H9 (cell line): ENCODE measurements around the gene TNFSF4. TPM values are rescaled to one million over a fixed set of nuclear protein-coding genes. Genes with fewer than 3 reads are reported as not detected.

Source experiments
- DNase-seq: peaks from one replicate; pipeline ENCODE4 v3.0.0-alpha.2; 2017
- H2AFZ ChIP-seq: one replicate; pipeline ENCODE4 v1.6.1; 2013; ENCODE audit warnings: mild to moderate bottlenecking, low read length, control low read depth, moderate library complexity
- H2AK5ac ChIP-seq: 2 replicates; pipeline ENCODE4 v1.6.1; 2013; ENCODE audit warnings: low read length, control low read depth, mixed read lengths; ENCODE audit not compliant: insufficient read length
- H2BK120ac ChIP-seq: one replicate; pipeline ENCODE4 v1.6.1; 2013; ENCODE audit warnings: low read depth, mild to moderate bottlenecking, low read length, control low read depth, inconsistent platforms; ENCODE audit not compliant: poor library complexity, severe bottlenecking
- H2BK12ac ChIP-seq: 2 replicates; pipeline ENCODE4 v1.6.1; 2013; ENCODE audit warnings: low read length, control low read depth, mixed read lengths, low read depth; ENCODE audit not compliant: insufficient read length
- H2BK15ac ChIP-seq: 2 replicates; pipeline ENCODE4 v1.6.1; 2013; ENCODE audit warnings: low read depth, low read length, control low read depth
- H2BK20ac ChIP-seq: one replicate; pipeline ENCODE4 v1.6.1; 2013; ENCODE audit warnings: low read depth, mild to moderate bottlenecking, low read length, control low read depth, inconsistent platforms; ENCODE audit not compliant: poor library complexity, severe bottlenecking
- H2BK5ac ChIP-seq: 2 replicates; pipeline ENCODE4 v1.6.1; 2013; ENCODE audit warnings: low read length, control low read depth, mixed read lengths; ENCODE audit not compliant: insufficient read length
- H3K14ac ChIP-seq: 2 replicates; pipeline ENCODE4 v1.6.1; 2013; ENCODE audit warnings: low read length, control low read depth; ENCODE audit not compliant: insufficient read depth
- H3K18ac ChIP-seq: 2 replicates; pipeline ENCODE4 v1.6.1; 2013; ENCODE audit warnings: low read depth, mild to moderate bottlenecking, mixed read lengths, low read length, control low read depth; ENCODE audit not compliant: insufficient read length
- H3K23ac ChIP-seq: 2 replicates; pipeline ENCODE4 v1.6.1; 2013; ENCODE audit warnings: low read length, control low read depth, mixed read lengths, low read depth; ENCODE audit not compliant: insufficient read length
- H3K23me2 ChIP-seq: 2 replicates; pipeline ENCODE4 v1.6.1; 2013; ENCODE audit warnings: low read depth, mild to moderate bottlenecking, mixed read lengths, low read length, control low read depth; ENCODE audit not compliant: insufficient read length, poor library complexity, severe bottlenecking
- H3K27ac ChIP-seq: 2 replicates; pipeline ENCODE4 v1.5.1; 2013; ENCODE audit warnings: low read length, control low read depth, mixed read lengths, low read depth; ENCODE audit not compliant: insufficient read length
- H3K27me3 ChIP-seq: 2 replicates; pipeline ENCODE4 v1.6.1; 2013; ENCODE audit warnings: low read length, control low read depth, inconsistent platforms; ENCODE audit not compliant: insufficient read depth
- H3K4ac ChIP-seq: 2 replicates; pipeline ENCODE4 v1.6.1; 2013; ENCODE audit warnings: low read depth, mild to moderate bottlenecking, control low read depth, inconsistent platforms, low read length, moderate library complexity
- H3K4me1 ChIP-seq: 2 replicates; pipeline ENCODE4 v1.6.1; 2013; ENCODE audit warnings: low read length, control low read depth, inconsistent platforms; ENCODE audit not compliant: insufficient read depth
- H3K4me2 ChIP-seq: 2 replicates; pipeline ENCODE4 v1.6.1; 2013; ENCODE audit warnings: low read length, control low read depth, mixed read lengths; ENCODE audit not compliant: insufficient read length, insufficient read depth
- H3K56ac ChIP-seq: 2 replicates; pipeline ENCODE4 v1.6.1; 2013; ENCODE audit warnings: low read depth, mild to moderate bottlenecking, mixed read lengths, low read length, control low read depth; ENCODE audit not compliant: insufficient read length
- H3K79me1 ChIP-seq: 2 replicates; pipeline ENCODE4 v1.6.1; 2013; ENCODE audit warnings: low read depth, mild to moderate bottlenecking, moderate library complexity, low read length, control low read depth, inconsistent platforms; ENCODE audit not compliant: insufficient read depth, poor library complexity, severe bottlenecking
- H3K79me2 ChIP-seq: 2 replicates; pipeline ENCODE4 v1.6.1; 2013; ENCODE audit warnings: low read length, control low read depth, inconsistent platforms; ENCODE audit not compliant: insufficient read depth
- H3K9ac ChIP-seq: 2 replicates; pipeline ENCODE4 v1.6.1; 2013; ENCODE audit warnings: low read length, control low read depth, mixed read lengths; ENCODE audit not compliant: insufficient read length; ENCODE audit errors: extremely low read depth
- H3K9me3 ChIP-seq: one replicate; pipeline ENCODE4 v1.6.1; 2013; ENCODE audit warnings: low read depth, low read length, inconsistent platforms; ENCODE audit not compliant: control insufficient read depth
- H3T11ph ChIP-seq: one replicate; pipeline ENCODE4 v1.6.1; 2013; ENCODE audit warnings: mild to moderate bottlenecking, low read length, control low read depth, inconsistent platforms
- H4K20me1 ChIP-seq: one replicate; pipeline ENCODE4 v1.6.1; 2013; ENCODE audit not compliant: control insufficient read depth, insufficient read length, insufficient read depth
- H4K5ac ChIP-seq: 2 replicates; pipeline ENCODE4 v1.6.1; 2013; ENCODE audit warnings: low read depth, mild to moderate bottlenecking, mixed read lengths, low read length, control low read depth; ENCODE audit not compliant: insufficient read length
- H4K8ac ChIP-seq: replicated peaks from 2 replicates; pipeline ENCODE4 v1.6.1; 2013; ENCODE audit warnings: low read length, control low read depth, mixed read lengths, low read depth; ENCODE audit not compliant: insufficient read length
- H4K91ac ChIP-seq: 2 replicates; pipeline ENCODE4 v1.6.1; 2013; ENCODE audit warnings: low read depth, mild to moderate bottlenecking, moderate library complexity, mixed read lengths, low read length, control low read depth; ENCODE audit not compliant: insufficient read length
- H3K27ac Mint-ChIP-seq, 3 experiments: 2 replicates in 2 of 3; 3 replicates in 1 of 3; pipeline ENCODE4 v1.8.0; 2020 to 2021; ENCODE audit warnings: mixed read lengths in 3 of 3, mild to moderate bottlenecking in 1 of 3, moderate library complexity in 1 of 3
- H3K27me3 Mint-ChIP-seq: 2 replicates; pipeline ENCODE4 v1.8.0; 2021; ENCODE audit warnings: low read depth, mild to moderate bottlenecking, moderate library complexity, mixed read lengths
- H3K36me3 Mint-ChIP-seq, 3 experiments: 2 replicates in 2 of 3; 3 replicates in 1 of 3; pipeline ENCODE4 v1.8.0; 2020 to 2021; ENCODE audit warnings: low read depth in 3 of 3, mixed read lengths in 3 of 3; ENCODE audit not compliant: insufficient read depth in 1 of 3
- H3K4me1 Mint-ChIP-seq, 2 experiments: 2 replicates each; pipeline ENCODE4 v1.8.0; 2020; ENCODE audit warnings: mixed read lengths in 2 of 2
- H3K4me3 Mint-ChIP-seq, 2 experiments: 2 replicates in 1 of 2; 3 replicates in 1 of 2; pipeline ENCODE4 v1.8.0; 2020 to 2021; ENCODE audit warnings: mild to moderate bottlenecking in 2 of 2, mixed read lengths in 2 of 2, moderate library complexity in 1 of 2
- H3K9me3 Mint-ChIP-seq, 2 experiments: 2 replicates in 1 of 2; 3 replicates in 1 of 2; pipeline ENCODE4 v1.8.0; 2020; ENCODE audit warnings: mild to moderate bottlenecking in 2 of 2, mixed read lengths in 2 of 2, moderate library complexity in 1 of 2
- CTCF ChIP-seq: fragments of 200-600 bp; sonication (generic); conservative IDR thresholded peaks from 3 replicates; pipeline ENCODE4 v1.8.0; 2021; ENCODE audit warnings: antibody characterized with exemption, mild to moderate bottlenecking
- WGBS: extraction: QIAGEN DNeasy Blood & Tissue Kit; methylation state at CpG from one replicate; pipeline ENCODE4 v1.1.7; 2013; ENCODE audit warnings: missing lambda C conversion rate, low lambda C conversion rate, mixed read lengths; ENCODE audit not compliant: insufficient read length; ENCODE audit errors: extremely low coverage; 5-methylcytosine and 5-hydroxymethylcytosine counted together
- total RNA-seq: library from RNA; stranded (reverse); gene quantifications from 2 replicates; pipeline ENCODE4 v1.2.1, GENCODE V29; 2021

The TNFSF4 gene
- total RNA-seq, 1 experiment from 2014 or later: 0.28 TPM

GRCh38 chr1:173213665-173214064, 6.5 kb upstream of the TNFSF4 start:
- H3K9ac ChIP-seq: no peak overlapping the region
- no peak overlapping the region for H3K14ac ChIP-seq
- H3K4ac ChIP-seq: no peak overlapping the region
- no peak overlapping the region for H2BK15ac ChIP-seq
- H2AK5ac ChIP-seq: no peak overlapping the region
- no CpG with 5 or more reads among the region's 1 CpG for WGBS
- no peak; the same call in 2 of the 3 replicates for TF ChIP-seq CTCF
- H3K27ac Mint-ChIP-seq: no peak overlapping the region
- H3K56ac ChIP-seq: no peak overlapping the region
- no peak overlapping the region for H2BK5ac ChIP-seq
- H3K27ac ChIP-seq: no peak overlapping the region
- H4K20me1 ChIP-seq: no peaks in the 10 kb centered on the region
- DNase-seq: no peak
- H2BK12ac ChIP-seq: no peak overlapping the region
- H4K8ac ChIP-seq: no peak overlapping the region
- H3K4me3 Mint-ChIP-seq: no peak overlapping the region
- no peaks in the 10 kb centered on the region for H3K23me2 ChIP-seq
- no peaks in the 10 kb centered on the region; a peak in 1 of 5 replicates for H3K9me3 Mint-ChIP-seq
- H3K36me3 Mint-ChIP-seq: no peaks in the 10 kb centered on the region
- H3K9me3 ChIP-seq: no peaks in the 10 kb centered on the region
- H2BK120ac ChIP-seq: no peak overlapping the region
- peaks cover 10 to 14% of the 10 kb centered on the region in 2 experiments for H3K4me1 Mint-ChIP-seq
- no peaks in the 10 kb centered on the region for H3K79me1 ChIP-seq
- H4K91ac ChIP-seq: no peak overlapping the region
- H3K23ac ChIP-seq: no peak overlapping the region
- H3K4me2 ChIP-seq: no peak overlapping the region
- no peak overlapping the region for H2AFZ ChIP-seq
- H4K5ac ChIP-seq: no peak overlapping the region
- H3K27me3 Mint-ChIP-seq: peaks cover 68% of the 10 kb centered on the region
- no peaks in the 10 kb centered on the region for H3K4me1 ChIP-seq
- no peak overlapping the region for H3T11ph ChIP-seq
- peaks cover 14% of the 10 kb centered on the region; the same call in 1 of the 2 replicates for H3K27me3 ChIP-seq
- no peak overlapping the region for H2BK20ac ChIP-seq
- no peaks in the 10 kb centered on the region for H3K79me2 ChIP-seq
- no peak overlapping the region for H3K18ac ChIP-seq
